KMS-11 (cell line): ENCODE data around the gene MEMO1.
"Not testable (repeated sequence)": the region's sequence is repeated elsewhere in the genome, so short reads cannot be mapped to it uniquely, and the experiment has no call there.

Source experiments
- H2AFZ ChIP-seq: fragments of 200-600 bp; sonication (generic); 2 replicates; pipeline ENCODE4 v1.6.1; 2016; ENCODE audit warnings: antibody characterized with exemption, mixed run types, low read depth
- H3K27ac ChIP-seq: fragments of 200-600 bp; sonication (generic); 2 replicates; pipeline ENCODE4 v1.6.1; 2016; ENCODE audit warnings: mild to moderate bottlenecking, mixed run types
- H3K27me3 ChIP-seq: fragments of 200-600 bp; sonication (generic); 2 replicates; pipeline ENCODE4 v1.6.1; 2017; ENCODE audit warnings: mild to moderate bottlenecking, low read depth, mixed run types, moderate library complexity; ENCODE audit not compliant: insufficient read depth
- H3K36me3 ChIP-seq: fragments of 200-600 bp; sonication (generic); 2 replicates; pipeline ENCODE4 v1.6.1; 2017; ENCODE audit warnings: mild to moderate bottlenecking, mixed run types; ENCODE audit not compliant: insufficient read depth
- H3K4me1 ChIP-seq: fragments of 200-600 bp; sonication (generic); 2 replicates; pipeline ENCODE4 v1.6.1; 2016; ENCODE audit warnings: mild to moderate bottlenecking, low read depth, mixed run types; ENCODE audit not compliant: poor library complexity, severe bottlenecking
- H3K4me2 ChIP-seq: fragments of 200-600 bp; sonication (generic); 2 replicates; pipeline ENCODE4 v1.7.0; 2016; ENCODE audit warnings: mild to moderate bottlenecking, mixed run types
- H3K4me3 ChIP-seq: fragments of 200-600 bp; sonication (generic); IDR thresholded peaks from 2 replicates; pipeline ENCODE4 v1.6.1; 2017; ENCODE audit warnings: low read depth, low read length, mixed read lengths; ENCODE audit not compliant: insufficient read depth
- H3K79me2 ChIP-seq: fragments of 200-600 bp; sonication (generic); 2 replicates; pipeline ENCODE4 v1.6.1; 2016; ENCODE audit warnings: low read depth, mixed run types; ENCODE audit not compliant: insufficient read depth
- H3K9ac ChIP-seq: fragments of 200-600 bp; sonication (generic); 2 replicates; pipeline ENCODE4 v1.6.1; 2016; ENCODE audit warnings: mild to moderate bottlenecking, mixed run types
- H4K20me1 ChIP-seq: fragments of 200-600 bp; sonication (generic); 2 replicates; pipeline ENCODE4 v1.6.1; 2016; ENCODE audit warnings: mild to moderate bottlenecking, mixed run types; ENCODE audit not compliant: insufficient read depth
- TF ChIP-seq, protein P1 (sequence below): fragments of 200-600 bp; sonication (generic); conservative IDR thresholded peaks from 2 replicates; pipeline ENCODE4 v1.6.1; 2017; ENCODE audit warnings: low read depth, mild to moderate bottlenecking, antibody characterized with exemption, low read length, moderate library complexity, mixed read lengths

MEMO1 gene

DNA sequence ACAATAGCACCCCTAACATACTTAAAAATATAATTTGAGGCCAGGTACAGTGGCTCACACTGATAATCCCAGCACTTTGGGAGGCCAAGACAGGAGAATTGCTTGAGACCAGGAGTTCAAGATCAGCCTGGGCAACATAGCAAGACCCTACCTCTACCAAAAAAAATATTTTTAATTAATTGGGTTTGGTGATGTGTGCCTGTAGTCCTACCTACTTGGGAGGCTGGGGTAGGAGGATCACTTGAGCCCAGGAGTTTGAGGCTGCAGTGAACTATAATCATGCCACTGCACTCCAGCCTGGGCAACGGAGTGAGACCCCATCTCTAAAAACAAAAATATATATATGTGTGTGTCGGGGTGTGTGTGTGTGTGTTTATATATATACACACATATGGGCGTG lies 91.3 kb downstream of the MEMO1 start:
- Histone ChIP-seq H3K9ac (no peak overlapping the region), H3K4me2 (no peak overlapping the region), H3K36me3 (no peaks in the 10 kb centered on the region), H4K20me1 (no peaks in the 10 kb centered on the region; the same call in 1 of the 2 replicates), H3K27me3 (no peaks in the 10 kb centered on the region), H3K79me2 (no peaks in the 10 kb centered on the region), H3K4me3 (no peak overlapping the region), H3K27ac (no peak overlapping the region), H3K4me1 (no peaks in the 10 kb centered on the region), H2AFZ (no peak overlapping the region)
- TF ChIP-seq, protein P1, sequence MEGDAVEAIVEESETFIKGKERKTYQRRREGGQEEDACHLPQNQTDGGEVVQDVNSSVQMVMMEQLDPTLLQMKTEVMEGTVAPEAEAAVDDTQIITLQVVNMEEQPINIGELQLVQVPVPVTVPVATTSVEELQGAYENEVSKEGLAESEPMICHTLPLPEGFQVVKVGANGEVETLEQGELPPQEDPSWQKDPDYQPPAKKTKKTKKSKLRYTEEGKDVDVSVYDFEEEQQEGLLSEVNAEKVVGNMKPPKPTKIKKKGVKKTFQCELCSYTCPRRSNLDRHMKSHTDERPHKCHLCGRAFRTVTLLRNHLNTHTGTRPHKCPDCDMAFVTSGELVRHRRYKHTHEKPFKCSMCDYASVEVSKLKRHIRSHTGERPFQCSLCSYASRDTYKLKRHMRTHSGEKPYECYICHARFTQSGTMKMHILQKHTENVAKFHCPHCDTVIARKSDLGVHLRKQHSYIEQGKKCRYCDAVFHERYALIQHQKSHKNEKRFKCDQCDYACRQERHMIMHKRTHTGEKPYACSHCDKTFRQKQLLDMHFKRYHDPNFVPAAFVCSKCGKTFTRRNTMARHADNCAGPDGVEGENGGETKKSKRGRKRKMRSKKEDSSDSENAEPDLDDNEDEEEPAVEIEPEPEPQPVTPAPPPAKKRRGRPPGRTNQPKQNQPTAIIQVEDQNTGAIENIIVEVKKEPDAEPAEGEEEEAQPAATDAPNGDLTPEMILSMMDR: no peak

DNA sequence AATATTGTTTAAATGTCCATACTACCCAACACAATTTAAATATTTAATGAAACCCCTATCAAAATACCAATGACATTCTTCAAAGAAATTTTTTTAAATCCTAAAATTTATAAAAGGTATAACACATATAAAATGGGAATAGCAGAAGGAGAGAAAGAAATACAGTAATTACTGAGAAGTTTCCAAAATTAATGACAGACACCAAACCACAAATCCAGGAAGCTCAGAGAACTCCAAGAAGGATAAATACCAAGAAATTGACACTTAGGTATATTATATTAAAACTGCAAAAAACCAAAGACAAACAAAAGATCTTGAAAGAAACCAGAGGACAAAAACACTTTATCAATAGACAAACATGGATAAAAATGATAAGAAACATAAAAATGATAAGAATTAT lies 101.1 kb downstream of the MEMO1 start:
- Histone ChIP-seq H3K27ac (no peak overlapping the region), H3K4me3 (no peak overlapping the region), H3K4me1 (peaks cover 12% of the 10 kb centered on the region), H2AFZ (no peak overlapping the region), H3K79me2 (no peaks in the 10 kb centered on the region), H3K36me3 (no peaks in the 10 kb centered on the region), H3K9ac (no peak overlapping the region), H4K20me1 (no peaks in the 10 kb centered on the region), H3K27me3 (no peaks in the 10 kb centered on the region), H3K4me2 (no peak overlapping the region)
- TF ChIP-seq, protein P1: no peak

DNA sequence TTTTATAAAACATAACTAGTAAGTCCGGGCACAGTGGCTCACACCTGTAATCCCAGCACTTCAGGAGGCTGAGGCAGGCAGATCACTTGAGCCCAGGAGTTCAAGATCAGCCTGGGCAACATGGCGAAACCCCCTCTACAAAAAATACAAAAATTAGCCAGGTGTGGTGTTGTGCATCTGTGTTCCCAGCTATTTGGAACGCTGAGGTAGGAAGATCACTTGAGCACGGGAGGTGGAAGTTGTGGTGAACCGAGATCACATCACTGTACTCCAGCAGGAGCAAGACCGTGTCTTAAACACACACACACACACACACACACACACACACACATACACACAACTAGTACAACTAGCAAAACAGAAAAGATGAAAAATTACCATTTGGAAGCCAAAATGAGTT lies 103.3 kb downstream of the MEMO1 start:
- not testable (repeated sequence) for H2AFZ ChIP-seq, H3K27me3 ChIP-seq

DNA sequence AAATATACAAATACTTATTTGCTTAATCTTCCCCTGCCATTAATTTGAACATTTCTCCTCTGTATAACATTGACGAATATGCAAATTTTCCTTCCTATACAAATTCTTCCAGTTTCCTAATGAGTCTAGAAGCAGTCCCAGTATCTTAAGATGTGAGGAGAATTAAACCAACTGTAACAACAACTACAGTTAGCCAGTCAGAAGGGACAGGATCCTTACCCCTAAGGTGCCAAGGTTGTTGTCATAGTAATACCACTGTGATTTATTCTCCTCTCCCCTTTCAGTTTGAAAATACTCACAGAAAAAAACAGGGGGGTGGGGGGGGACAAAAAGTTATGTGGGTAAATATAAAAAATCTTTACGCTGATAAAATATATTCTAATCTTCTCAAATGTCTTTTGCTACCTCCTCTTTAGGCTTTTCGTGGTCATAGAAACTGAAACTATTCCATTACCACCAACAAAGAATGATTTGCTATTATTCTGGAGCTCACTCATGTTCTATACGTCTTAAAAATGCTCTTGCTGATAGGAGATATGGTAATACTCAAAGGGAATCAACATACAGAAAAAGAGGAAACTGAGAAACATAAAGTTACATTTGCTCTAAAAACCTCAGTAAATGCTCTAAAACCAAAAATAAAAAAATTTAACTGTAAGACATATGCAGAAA lies 107.6 kb downstream of the MEMO1 start:
- H2AFZ ChIP-seq: no peak overlapping the region
- H3K79me2 ChIP-seq: no peaks in the 10 kb centered on the region
- TF ChIP-seq, protein P1: no peak
- no peak overlapping the region for H3K4me3 ChIP-seq
- peak overlapping the region; percentile 8; the same call in 1 of the 2 replicates for H3K27ac ChIP-seq
- peaks cover 5% of the 10 kb centered on the region; the same call in 1 of the 2 replicates for H3K36me3 ChIP-seq
- H3K4me2 ChIP-seq: peak overlapping the region; percentile 12
- peaks cover 33% of the 10 kb centered on the region for H3K4me1 ChIP-seq
- H3K27me3 ChIP-seq: no peaks in the 10 kb centered on the region
- H3K9ac ChIP-seq: no peak overlapping the region
- no peaks in the 10 kb centered on the region for H4K20me1 ChIP-seq

More for the DNA sequence above, 103.3 kb downstream of the MEMO1 start:
- not testable (repeated sequence) for H3K9ac ChIP-seq, H3K36me3 ChIP-seq, H3K4me3 ChIP-seq, H3K27ac ChIP-seq, H3K79me2 ChIP-seq, H4K20me1 ChIP-seq, H3K4me2 ChIP-seq
- H3K4me1 ChIP-seq: peaks cover 30% of the 10 kb centered on the region

DNA sequence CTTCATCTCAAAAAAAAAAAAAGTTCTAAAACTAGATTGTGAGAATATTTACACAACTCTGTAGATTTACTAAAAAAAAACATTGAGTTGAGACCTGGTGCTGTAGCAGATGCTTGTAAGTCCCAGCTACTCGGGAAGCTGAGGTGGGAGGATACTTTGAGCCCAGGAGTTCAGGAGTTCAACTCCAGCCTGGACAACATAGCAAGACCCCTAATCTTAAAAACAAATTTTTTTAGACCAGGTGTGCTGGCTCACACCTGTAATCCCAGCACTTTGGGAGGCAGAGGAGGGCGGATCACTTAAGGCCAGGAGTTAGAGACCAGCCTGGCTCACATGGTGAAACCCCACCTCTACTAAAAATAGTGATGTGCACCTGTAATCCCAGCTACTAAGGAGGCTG lies 108.9 kb downstream of the MEMO1 start:
- Histone ChIP-seq H3K4me1 (peaks cover 28% of the 10 kb centered on the region), H3K79me2 (no peaks in the 10 kb centered on the region), H3K36me3 (peaks cover 5% of the 10 kb centered on the region; the same call in 1 of the 2 replicates), H2AFZ (no peak overlapping the region), H3K4me2 (no peak overlapping the region), H3K27ac (no peak overlapping the region), H4K20me1 (no peaks in the 10 kb centered on the region), H3K4me3 (no peak overlapping the region), H3K9ac (no peak overlapping the region), H3K27me3 (no peaks in the 10 kb centered on the region)
- TF ChIP-seq, protein P1: no peak

DNA sequence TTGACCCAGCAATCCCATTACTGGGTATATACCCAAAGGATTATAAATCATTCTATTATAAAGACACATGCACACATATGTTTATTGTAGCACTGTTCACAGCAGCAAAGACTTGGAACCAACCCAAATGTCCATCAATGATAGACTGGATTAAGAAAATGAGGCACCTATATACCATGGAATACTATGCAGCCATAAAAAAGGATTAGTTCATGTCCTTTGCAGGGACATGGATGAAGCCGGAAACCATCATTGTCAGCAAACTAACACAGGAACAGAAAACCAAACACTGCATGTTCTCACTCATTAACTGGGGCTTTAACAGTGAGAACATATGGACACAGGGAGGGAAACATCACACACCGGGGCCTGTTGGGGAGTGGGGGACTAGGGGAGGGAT lies 110.7 kb downstream of the MEMO1 start:
- H2AFZ ChIP-seq, H3K27me3 ChIP-seq, H3K4me3 ChIP-seq, H4K20me1 ChIP-seq, H3K36me3 ChIP-seq, H3K79me2 ChIP-seq, H3K4me2 ChIP-seq, H3K9ac ChIP-seq, H3K27ac ChIP-seq: not testable (repeated sequence)
- H3K4me1 ChIP-seq: peaks cover 28% of the 10 kb centered on the region

DNA sequence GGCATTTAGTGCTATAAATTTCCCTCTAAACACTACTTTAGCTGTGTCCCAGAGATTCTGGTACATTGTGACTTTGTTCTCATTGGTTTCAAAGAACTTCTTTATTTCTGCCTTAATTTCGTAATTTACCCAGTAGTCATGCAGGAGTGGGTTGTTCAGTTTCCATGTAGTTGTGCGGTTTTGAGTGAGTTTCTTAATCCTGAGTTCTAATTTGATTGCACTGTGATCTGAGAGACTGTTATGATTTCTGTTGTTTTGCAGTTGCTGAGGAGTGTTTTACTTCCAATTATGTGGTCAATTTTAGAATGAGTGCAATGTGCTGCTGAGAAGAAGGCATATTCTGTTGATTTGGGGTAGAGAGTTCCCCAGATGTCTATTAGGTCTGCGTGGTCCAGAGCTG lies 112.5 kb downstream of the MEMO1 start:
- H3K27me3 ChIP-seq, H3K4me3 ChIP-seq, H3K4me2 ChIP-seq, H3K27ac ChIP-seq, H3K9ac ChIP-seq, H2AFZ ChIP-seq, H3K79me2 ChIP-seq, H3K36me3 ChIP-seq, H4K20me1 ChIP-seq: not testable (repeated sequence)
- H3K4me1 ChIP-seq: peaks cover 18% of the 10 kb centered on the region
